K562 (cell line): ENCODE measurements around the gene ADIPOR2. TPM values are rescaled to one million over a fixed set of nuclear protein-coding genes. Genes with fewer than 3 reads are reported as not detected.

Experiments
- ATAC-seq: fragments of 200-7000 bp; cut with Tn5 transposase; 3 replicates; pipeline ENCODE4 v1.9.1; 2020; ENCODE audit warnings: moderate library complexity
- BruUV-seq: library from RNA; stranded (reverse); fragments of 400-500 nt; replicated peaks from 2 replicates; lab custom pipeline; 2021; lab: Mats Ljungman, UMichigan
- CTCF ChIA-PET: fragments of 300-600 bp; formaldehyde crosslinking; extraction: SDS; loops from one replicate; lab custom pipeline; 2021; ENCODE audit warnings: low intra/inter-chr PET ratio; lab: Yijun Ruan, JAX
- POLR2A ChIA-PET: fragments of 300-600, 350-650 bp; sonication (Branson Sonifier 250); formaldehyde crosslinking; extraction: SDS; loops from one replicate; lab custom pipeline; 2021; ENCODE audit warnings: antibody characterized with exemption, inconsistent platforms; lab: Yijun Ruan, JAX
- DNase-seq, 4 experiments: peaks; one replicate each; pipeline versions ENCODE4 v3.0.0 to v3.0.0-alpha.2; 2011 to 2018; ENCODE audit warnings: low spot score in 3 of 4, mixed read lengths in 3 of 4; ENCODE audit errors: extremely low read depth in 1 of 4
- FAIRE-seq: peaks from 2 replicates; lab custom pipeline; 2011; peaks lifted over from hg19 to GRCh38; lab: Jason Lieb, UNC
- H2AFZ ChIP-seq: 2 replicates; pipeline ENCODE4 v1.6.0; 2011; ENCODE audit warnings: low read depth, low read length, control low read depth, inconsistent platforms
- H3K27ac ChIP-seq: fragments of 200-600 bp; 3 replicates; pipeline ENCODE4 v1.8.0; 2011; ENCODE audit warnings: low read depth, mild to moderate bottlenecking, control low read depth, inconsistent platforms, low read length, moderate library complexity, mixed read lengths; ENCODE audit errors: extremely low read depth
- H3K27me3 ChIP-seq, 2 experiments: fragments of 300-600 bp in 1 of 2; 2 replicates in 1 of 2; 3 replicates in 1 of 2; pipeline versions ENCODE4 v1.6.0 to v1.8.0; 2011; ENCODE audit warnings: inconsistent platforms in 2 of 2, low read length in 2 of 2, mild to moderate bottlenecking in 1 of 2, mixed read lengths in 1 of 2, moderate library complexity in 1 of 2; ENCODE audit not compliant: control insufficient read depth in 2 of 2, insufficient read depth in 2 of 2
- H3K36me3 ChIP-seq: fragments of 300-600 bp; 3 replicates; pipeline ENCODE4 v1.8.0; 2011; ENCODE audit warnings: mild to moderate bottlenecking, low read length, inconsistent platforms; ENCODE audit not compliant: control insufficient read depth, insufficient read depth
- H3K4me1 ChIP-seq, 2 experiments: fragments of 200-600 bp in 1 of 2; replicated peaks in 1 of 2; 2 replicates in 1 of 2; 3 replicates in 1 of 2; pipeline versions ENCODE4 v1.5.1 to v1.8.0; 2011; ENCODE audit warnings: inconsistent platforms in 2 of 2, low read length in 2 of 2, mild to moderate bottlenecking in 1 of 2, mixed read lengths in 1 of 2, moderate library complexity in 1 of 2; ENCODE audit not compliant: control insufficient read depth in 2 of 2, insufficient read depth in 2 of 2
- H3K4me2 ChIP-seq: 2 replicates; pipeline ENCODE4 v1.6.1; 2011; ENCODE audit warnings: low read length, control low read depth, inconsistent platforms, mixed read lengths; ENCODE audit not compliant: insufficient read depth
- H3K4me3 ChIP-seq: fragments of 200-600 bp; sonication (generic), shearing (Covaris generic); 2 replicates; pipeline ENCODE4 v1.5.1; 2016; ENCODE audit warnings: control low read depth, inconsistent platforms
- H3K79me2 ChIP-seq: fragments of 200-600 bp; 3 replicates; pipeline ENCODE4 v1.8.0; 2011; ENCODE audit warnings: low read length, inconsistent platforms; ENCODE audit not compliant: control insufficient read depth, insufficient read depth
- H3K9ac ChIP-seq, 2 experiments: 2 replicates each; pipeline versions ENCODE4 v1.6.0 to v1.6.1; 2011; ENCODE audit warnings: low read depth in 2 of 2, low read length in 2 of 2, control low read depth in 1 of 2, inconsistent platforms in 1 of 2, mild to moderate bottlenecking in 1 of 2, mixed read lengths in 1 of 2; ENCODE audit not compliant: insufficient read depth in 1 of 2
- H3K9me1 ChIP-seq: one replicate; pipeline ENCODE4 v1.6.0; 2011; ENCODE audit warnings: inconsistent platforms, mild to moderate bottlenecking, low read length, moderate library complexity; ENCODE audit not compliant: control insufficient read depth, insufficient read depth
- H3K9me3 ChIP-seq: replicated peaks from 2 replicates; pipeline ENCODE4 v1.5.1; 2011; ENCODE audit warnings: low read depth, low read length, inconsistent platforms; ENCODE audit not compliant: control insufficient read depth, insufficient read depth
- H4K20me1 ChIP-seq: replicated peaks from 2 replicates; pipeline ENCODE4 v1.6.1; 2011; ENCODE audit warnings: low read length, inconsistent platforms, mixed read lengths; ENCODE audit not compliant: control insufficient read depth, insufficient read depth
- ATF2 ChIP-seq: sonication (generic); formaldehyde crosslinking; IDR thresholded peaks from 2 replicates; pipeline ENCODE4 v1.8.1; 2022; ENCODE audit warnings: missing genetic modification reagents
- HDAC8 ChIP-seq: fragments of 450-650 bp; IDR thresholded peaks from 2 replicates; pipeline ENCODE4 v1.6.1; 2016; ENCODE audit warnings: mild to moderate bottlenecking, missing genetic modification characterization, moderate library complexity, missing compliant biosample characterization
- KAT7 ChIP-seq: sonication (generic); formaldehyde crosslinking; IDR thresholded peaks from 2 replicates; pipeline ENCODE4 v1.8.0; 2022; ENCODE audit warnings: missing genetic modification reagents, mild to moderate bottlenecking, borderline replicate concordance
- MEIS2 ChIP-seq: fragments of 450-650 bp; IDR thresholded peaks from 2 replicates; pipeline ENCODE4 v1.6.1; 2014; ENCODE audit warnings: mild to moderate bottlenecking; ENCODE audit not compliant: partially characterized antibody
- TSC22D4 ChIP-seq: fragments of 450-650 bp; IDR thresholded peaks from 2 replicates; pipeline ENCODE4 v1.6.1; 2016; ENCODE audit warnings: missing genetic modification characterization, missing biosample characterization, control low read depth
- ZBTB34 ChIP-seq: fragments of 250-450 bp; sonication (Bioruptor Pico); IDR thresholded peaks from 2 replicates; pipeline ENCODE4 v1.8.0; 2021; ENCODE audit warnings: mild to moderate bottlenecking, moderate library complexity
- ZC3H11A ChIP-seq: IDR thresholded peaks from 2 replicates; pipeline ENCODE4 v1.6.1; 2012; ENCODE audit warnings: low read depth, low read length, improper control_type of control experiment
- ZNF184 ChIP-seq: sonication (generic); formaldehyde crosslinking; IDR thresholded peaks from 2 replicates; pipeline ENCODE4 v1.5.0; 2020; ENCODE audit warnings: missing genetic modification reagents
- ZNF280A ChIP-seq: fragments of 450-650 bp; IDR thresholded peaks from 2 replicates; pipeline ENCODE4 v1.6.1; 2018; ENCODE audit warnings: mild to moderate bottlenecking, low read depth; ENCODE audit not compliant: partially characterized antibody
- ZNF76 ChIP-seq: fragments of 250-450 bp; sonication (Bioruptor Pico); IDR thresholded peaks from 2 replicates; pipeline ENCODE4 v1.4.0; 2020; ENCODE audit warnings: mild to moderate bottlenecking, moderate library complexity, borderline replicate concordance
- in situ Hi-C: fragments of 300-500 bp; cut with MboI; formaldehyde crosslinking; loops from 4 replicates; pipeline ENCODE4 v1.15.0; 2018; ENCODE audit warnings: inconsistent platforms, mixed read lengths
- intact Hi-C: fragments of 100-400 bp; cut with micrococcal nuclease; formaldehyde crosslinking; loops from 2 replicates; pipeline ENCODE4 v1.14.2; 2022
- polyA plus RNA-seq, 8 experiments: library from polyadenylated mRNA; depleted of rRNA in 4 of 8; stranded (reverse) in 5 of 8; unstranded in 3 of 8; fragments of >200 nt; fragmentation: Nextera tagmentation in 2 of 8; fragmentation: Illumina TruSeq in 1 of 8; extraction: Ambion mirVana in 2 of 8; extraction: Trizol in 1 of 8; gene quantifications; 2 replicates each; pipeline versions ENCODE4 v1.2.1 to v1.2.3, GENCODE V29; 2011 to 2014; ENCODE audit warnings: inconsistent platforms in 1 of 8, missing spikeins in 1 of 8
- total RNA-seq, 7 experiments: library from RNA; depleted of rRNA in 6 of 7; stranded (reverse); fragments of >200 nt in 6 of 7; fragmentation: Illumina TruSeq in 2 of 7; extraction: Trizol in 2 of 7; gene quantifications; 2 replicates each; pipeline versions ENCODE4 v1.2.1 to v1.2.3, GENCODE V29; 2011 to 2021; ENCODE audit warnings: low replicate concordance in 1 of 7

Gene ADIPOR2
- total and polyA plus RNA-seq, 9 of the 15 experiments (the other 6 are each of a cell fraction or from before 2014, with no cell fraction given), result 10.9 to 63.5 (median 46.0) TPM

- Histone ChIP-seq H3K9me3 (no peaks in the 10 kb centered on the region), H3K9me1 (no peaks in the 10 kb centered on the region), H3K9ac (no peak overlapping the region), H4K20me1 (no peaks in the 10 kb centered on the region), H3K79me2 (no peaks in the 10 kb centered on the region), H3K4me1 (peaks cover 13 to 32% of the 10 kb centered on the region in 2 experiments), H3K4me3 (no peak overlapping the region)
- in situ Hi-C loops, result loop anchor here (5.0 kb wide), 1 partner anchor 285 kb away; no protein-coding TSS in a partner anchor
- BruUV-seq, result no TSS peak
- POLR2A ChIA-PET, result interaction anchor here (0.8 to 3.3 kb wide), 3 partner anchors 10 to 139 kb away, joined by 3 to 9 read pairs (median 3); no protein-coding TSS in a partner anchor
- DNase-seq, result no peak
- TF ChIP-seq HDAC8 (no peak), ATF2 (CRISPR knock-in tag) (no peak), ZNF184 (no peak), ZNF280A (no peak), ZC3H11A (no peak), KAT7 (CRISPR knock-in tag) (no peak), ZBTB34 (no peak), ZNF76 (CRISPR knock-in tag) (no peak), TSC22D4 (no peak), MEIS2 (no peak)
- TF ChIP-seq, all 486 proteins: peak for 0
- H3K27me3 ChIP-seq, result no peaks in the 10 kb centered on the region
- no peak overlapping the region for H3K4me2 ChIP-seq
- FAIRE-seq, result no peak
- ATAC-seq, result no peak
- CTCF ChIA-PET, result interaction anchor here (0.8 to 5.0 kb wide), 2 partner anchors 10 to 139 kb away, joined by 3 to 44 read pairs; no protein-coding TSS in a partner anchor
- intact Hi-C loops, result loop anchor here (1.0 to 5.0 kb wide), 3 partner anchors 60 to 290 kb away; no protein-coding TSS in a partner anchor
- no peaks in the 10 kb centered on the region for H3K36me3 ChIP-seq
- H2AFZ ChIP-seq, result no peak overlapping the region
- no peak overlapping the region for H3K27ac ChIP-seq
Measured at GRCh38 chr12:1651946-1652345, 38.9 kb upstream of the ADIPOR2 start.
